ENCODE results near the gene CLPTM1. TPM values are rescaled to one million over a fixed set of nuclear protein-coding genes. Genes with fewer than 3 reads are reported as not detected.
A peak's percentile ranks its signal among the peaks of the same experiment; 100 is the strongest.

CLPTM1 gene, protein sequence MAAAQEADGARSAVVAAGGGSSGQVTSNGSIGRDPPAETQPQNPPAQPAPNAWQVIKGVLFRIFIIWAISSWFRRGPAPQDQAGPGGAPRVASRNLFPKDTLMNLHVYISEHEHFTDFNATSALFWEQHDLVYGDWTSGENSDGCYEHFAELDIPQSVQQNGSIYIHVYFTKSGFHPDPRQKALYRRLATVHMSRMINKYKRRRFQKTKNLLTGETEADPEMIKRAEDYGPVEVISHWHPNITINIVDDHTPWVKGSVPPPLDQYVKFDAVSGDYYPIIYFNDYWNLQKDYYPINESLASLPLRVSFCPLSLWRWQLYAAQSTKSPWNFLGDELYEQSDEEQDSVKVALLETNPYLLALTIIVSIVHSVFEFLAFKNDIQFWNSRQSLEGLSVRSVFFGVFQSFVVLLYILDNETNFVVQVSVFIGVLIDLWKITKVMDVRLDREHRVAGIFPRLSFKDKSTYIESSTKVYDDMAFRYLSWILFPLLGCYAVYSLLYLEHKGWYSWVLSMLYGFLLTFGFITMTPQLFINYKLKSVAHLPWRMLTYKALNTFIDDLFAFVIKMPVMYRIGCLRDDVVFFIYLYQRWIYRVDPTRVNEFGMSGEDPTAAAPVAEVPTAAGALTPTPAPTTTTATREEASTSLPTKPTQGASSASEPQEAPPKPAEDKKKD
- total RNA-seq (2021; fragmentation: NEBNext Ultra II Directional; extraction: Animal tissue kit (Norgen Biotek cat#: 25700)) (84.8 and 95.8 TPM in 2 replicates), polyA plus RNA-seq (2011; rRNA removed) (108 and 140 TPM in 2 replicates), polyA minus RNA-seq (2011; rRNA and poly(A)+ RNA removed) (81.2 and 108 TPM in 2 replicates)
- polyA plus RNA-seq (2011; cell fraction: cytosol; rRNA removed), result 52.8 TPM
- 188 TPM for polyA plus RNA-seq (2011; cell fraction: nucleus; rRNA removed)
- polyA plus RNA-seq (2012, experiment 1 of 2), result 59.2 to 83.8 TPM (median 78.3 TPM) in 4 replicates
- polyA plus RNA-seq (2012, experiment 2 of 2), result 79.9 TPM
- 131 TPM for polyA plus RNA-seq (2013, experiment 1 of 2)
- polyA plus RNA-seq (2013, experiment 2 of 2), result 127 TPM
- polyA minus RNA-seq (2011; cell fraction: cytosol; rRNA and poly(A)+ RNA removed), result 49.5 TPM
- polyA minus RNA-seq (2011; cell fraction: nucleus; rRNA and poly(A)+ RNA removed), result 46.5 TPM
- long read RNA-seq, experiment 1, transcript CLPTM1-201 (14 exons, 2,604 nt), result major isoform, 32 of 110 reads
- long read RNA-seq, experiment 1, partial matches to known transcripts, result 54 of 110 reads
- long read RNA-seq, experiment 1, other reads (novel, unspliced or antisense), result 23 of 110 reads
- long read RNA-seq, experiment 2, partial matches to known transcripts, result 1 of 1 reads
- long read RNA-seq, experiment 2, other reads (novel, unspliced or antisense), result 0 of 1 reads

DNA sequence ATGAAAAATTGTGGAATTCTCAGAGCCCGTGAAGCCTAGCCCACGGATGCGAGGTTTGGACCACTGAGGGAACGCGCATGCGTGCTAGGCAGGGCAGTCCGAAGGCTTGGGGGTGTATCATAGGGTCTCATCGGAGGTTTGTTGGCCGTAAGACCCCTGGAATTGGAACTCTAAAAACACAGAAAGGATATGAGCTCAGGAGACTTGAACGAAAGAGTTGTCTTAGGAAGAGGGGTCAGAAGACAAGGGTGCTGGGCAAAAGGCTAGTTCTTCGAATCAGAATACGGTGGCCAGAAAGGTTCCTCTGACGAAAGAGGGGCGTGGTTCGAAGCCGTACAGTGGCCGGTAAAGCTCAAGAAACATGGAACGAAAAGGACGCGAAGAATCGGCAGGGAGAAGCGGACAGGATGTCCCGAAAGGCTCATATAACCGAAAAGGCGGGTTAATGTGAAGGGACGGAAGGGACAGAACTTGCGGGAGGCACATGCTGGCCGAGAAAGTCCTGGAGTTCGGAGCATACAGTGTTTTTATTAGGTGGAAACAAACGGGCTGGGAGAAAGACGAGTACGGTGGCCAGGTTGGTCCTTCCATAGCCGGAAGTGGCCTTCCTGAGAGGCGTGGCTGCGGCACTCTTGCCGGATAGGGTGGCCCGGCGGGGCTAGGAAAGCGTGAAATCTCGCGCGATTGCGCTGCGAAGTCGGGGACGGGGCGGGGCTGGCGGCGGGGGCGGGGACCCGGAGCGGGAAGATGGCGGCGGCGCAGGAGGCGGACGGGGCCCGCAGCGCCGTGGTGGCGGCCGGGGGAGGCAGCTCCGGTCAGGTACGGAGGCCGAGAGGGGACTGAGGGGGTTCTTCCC, at the start of gene CLPTM1:
Gene CLPTM1 (plus strand): TSS at position 732 of the 856 bp plus-strand sequence. CDS start 16 bp downstream, at position 748.
- Histone ChIP-seq H3K23me2 (ENCODE audit: low read depth, low read length) (peaks cover 12% of the 10 kb centered on the region; the same call in 1 of the 2 replicates), H3K36me3 (ENCODE audit: control insufficient read depth in 2 of 4, insufficient read depth in 4 of 4, low read length in 3 of 4) (no peaks in the 10 kb centered on the region), H4K8ac (ENCODE audit: extremely low read depth, insufficient read depth, low read length) (peak within 1 kb of the TSS; percentile 93), H4K91ac (replicated peaks; ENCODE audit: insufficient read length, low read length) (peak within 1 kb of the TSS; percentile 39), H3K27me3 (replicated peaks in 1 of 4; ENCODE audit: control insufficient read depth in 3 of 4, extremely low read depth in 1 of 4, insufficient read depth in 3 of 4, low read length in 3 of 4) (no peaks in the 10 kb centered on the region), H4K20me1 (replicated peaks in 1 of 2; ENCODE audit: control insufficient read depth in 1 of 2, insufficient read depth in 2 of 2, low read length in 2 of 2) (peaks cover 6 to 21% of the 10 kb centered on the region in 2 experiments), H3K27ac (ENCODE audit: low read depth, low read length) (peak within 1 kb of the TSS; percentile 96), H2BK5ac (ENCODE audit: low read depth, low read length) (peak within 1 kb of the TSS; percentile 99), H3K4me3 (ENCODE audit: extremely low read depth in 1 of 4, insufficient read depth in 2 of 4, low read depth in 3 of 4, low read length in 4 of 4) (peak within 1 kb of the TSS; percentile 68 to 95 (median 90)), H3K23ac (ENCODE audit: insufficient read length) (no peak within 1 kb of the TSS), H4K5ac (ENCODE audit: insufficient read length, low read depth, low read length) (peak within 1 kb of the TSS; percentile 92), H2AFZ (ENCODE audit: low read length) (peak within 1 kb of the TSS; percentile 99), H3K79me1 (ENCODE audit: low read depth, low read length) (peaks cover 16% of the 10 kb centered on the region), H3K9ac (replicated peaks in 1 of 4; ENCODE audit: extremely low read depth in 1 of 4, low read depth in 3 of 4, low read length in 3 of 4) (peak within 1 kb of the TSS; percentile 85 to 97 (median 93)), H3K9me3 (ENCODE audit: insufficient read depth in 2 of 2, low read depth in 1 of 2, low read length in 1 of 2) (no peaks in the 10 kb centered on the region), H2BK12ac (ENCODE audit: low read depth, low read length) (peak within 1 kb of the TSS; percentile 94; the same call in 1 of the 2 replicates), H3K56ac (replicated peaks; ENCODE audit: insufficient read length, low read depth, low read length) (peak within 1 kb of the TSS; percentile 40), H3K79me2 (ENCODE audit: control insufficient read depth in 1 of 2, insufficient read depth in 2 of 2, low read length in 2 of 2) (peaks cover 29 to 48% of the 10 kb centered on the region in 2 experiments), H3K18ac (ENCODE audit: extremely low read depth, low read length) (peak within 1 kb of the TSS; percentile 95), H3K4me2 (ENCODE audit: insufficient read depth in 1 of 2, low read depth in 2 of 2, low read length in 2 of 2) (peak within 1 kb of the TSS; percentile 78 to 84), H2BK15ac (ENCODE audit: low read length) (peak within 1 kb of the TSS; percentile 88; the same call in 1 of the 2 replicates), H2BK120ac (replicated peaks; ENCODE audit: low read depth, low read length) (no peak within 1 kb of the TSS), H3K14ac (ENCODE audit: insufficient read length) (no peak within 1 kb of the TSS), H2AK5ac (ENCODE audit: low read depth, low read length) (0 out of 2 replicates have a peak within 1 kb of the TSS, but pooled peaks have one; percentile 16), H3K4ac (replicated peaks; ENCODE audit: insufficient read length, low read depth, low read length) (peak within 1 kb of the TSS; percentile 71), H3K4me1 (replicated peaks in 1 of 4; ENCODE audit: control insufficient read depth in 3 of 4, insufficient read depth in 4 of 4, low read length in 3 of 4) (peaks cover 0 to 7% (median 6%) of the 10 kb centered on the region in 4 experiments; a peak in 6 of 7 replicates), H2BK20ac (ENCODE audit: low read length) (no peak within 1 kb of the TSS)
- ChIA-PET CTCF (ENCODE audit: partially characterized antibody) (interaction anchor here (0.6 to 8.3 kb wide), 3 partner anchors 38 to 231 kb away, joined by 3 to 201 read pairs (median 3); partner anchors contain the start of gene APOE), POLR2A (ENCODE audit: partially characterized antibody) (interaction anchor here (0.6 to 11.6 kb wide), 24 partner anchors 9 to 306 kb away, joined by 3 to 121 read pairs (median 4); partner anchors contain the start of genes APOC2, APOE, CLASRP and PPP1R37)
- peak; percentile 83 to 93 for DNase-seq (ENCODE audit: low read depth in 1 of 2, low spot score in 2 of 2)
- 1% methylated on average over 51 of the region's 65 CpGs; no CpG with 5 or more reads in 1 of the 2 experiments for WGBS, 2 experiments (ENCODE audit: extremely low coverage in 1 of 2, insufficient coverage in 1 of 2, insufficient read length in 1 of 2, insufficient replicate concordance in 2 of 2, low coverage in 1 of 2, low lambda C conversion rate in 2 of 2, missing lambda C conversion rate in 1 of 2)
- FAIRE-seq, result peak; percentile 19
- TF ChIP-seq POLR2A (IDR thresholded peaks at IDR 0.05; ENCODE audit: control extremely low read depth in 1 of 2, low read depth in 2 of 2, low read length in 2 of 2) (peak; percentile 97), HDAC6 (IDR thresholded peaks at IDR 0.05; ENCODE audit: low read depth, low read length) (no peak)
- TF ChIP-seq, protein P1, sequence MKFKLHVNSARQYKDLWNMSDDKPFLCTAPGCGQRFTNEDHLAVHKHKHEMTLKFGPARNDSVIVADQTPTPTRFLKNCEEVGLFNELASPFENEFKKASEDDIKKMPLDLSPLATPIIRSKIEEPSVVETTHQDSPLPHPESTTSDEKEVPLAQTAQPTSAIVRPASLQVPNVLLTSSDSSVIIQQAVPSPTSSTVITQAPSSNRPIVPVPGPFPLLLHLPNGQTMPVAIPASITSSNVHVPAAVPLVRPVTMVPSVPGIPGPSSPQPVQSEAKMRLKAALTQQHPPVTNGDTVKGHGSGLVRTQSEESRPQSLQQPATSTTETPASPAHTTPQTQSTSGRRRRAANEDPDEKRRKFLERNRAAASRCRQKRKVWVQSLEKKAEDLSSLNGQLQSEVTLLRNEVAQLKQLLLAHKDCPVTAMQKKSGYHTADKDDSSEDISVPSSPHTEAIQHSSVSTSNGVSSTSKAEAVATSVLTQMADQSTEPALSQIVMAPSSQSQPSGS (IDR thresholded peaks at IDR 0.05; ENCODE audit: low read length), result peak; percentile 64; the same call in 1 of the 2 replicates
